ENCODE measurements around the gene C14orf132.

DNA sequence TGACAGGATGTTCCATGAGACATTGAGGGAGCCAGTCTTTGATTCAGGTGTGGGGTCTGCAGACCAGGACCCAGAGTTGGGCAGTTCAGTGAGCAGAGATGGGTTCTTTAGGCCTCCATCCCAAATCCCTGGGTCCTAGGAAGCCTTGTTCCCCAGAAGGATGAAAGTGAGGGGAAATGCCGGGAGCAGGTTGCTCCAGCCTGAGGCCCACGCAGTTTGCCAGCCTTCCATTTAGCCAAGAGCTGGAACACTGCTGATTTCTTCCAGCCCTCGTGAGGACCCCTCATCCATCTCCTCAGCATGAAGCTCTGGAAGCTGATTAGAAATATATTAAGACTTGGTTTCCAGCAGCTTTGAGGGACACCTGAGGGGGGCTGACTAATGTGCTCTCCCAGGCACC, 12.1 kb downstream of the C14orf132 start:
- TF ChIP-seq POLR2A (IDR thresholded peaks at IDR 0.05; ENCODE audit: low read depth, low read length) (no peak), POLR2AphosphoS5 (IDR thresholded peaks at IDR 0.05; ENCODE audit: low read depth, low read length) (no peak)

Data from GM12892 (cell line).